DOHH2 (cell line): Measurements from ENCODE around the gene SCN8A.

Experiments
- H3F3A ChIP-seq: fragments of 200-600 bp; sonication (generic), shearing (Covaris generic); 2 replicates; pipeline ENCODE4 v1.6.0; 2016; ENCODE audit warnings: antibody characterized with exemption, mild to moderate bottlenecking; ENCODE audit not compliant: control insufficient read depth, insufficient read depth
- H3K27ac ChIP-seq: fragments of 200-600 bp; sonication (generic); 2 replicates; pipeline ENCODE4 v1.5.1; 2014; ENCODE audit warnings: low read depth, mild to moderate bottlenecking, low read length, moderate library complexity
- H3K27me3 ChIP-seq: fragments of 200-600 bp; sonication (generic); 2 replicates; pipeline ENCODE4 v1.6.1; 2014; ENCODE audit warnings: mild to moderate bottlenecking, low read length, mixed read lengths; ENCODE audit not compliant: control insufficient read depth
- H3K36me3 ChIP-seq: fragments of 200-600 bp; sonication (generic); 2 replicates; pipeline ENCODE4 v1.6.1; 2014; ENCODE audit warnings: mild to moderate bottlenecking, low read length, moderate library complexity, mixed read lengths; ENCODE audit not compliant: control insufficient read depth
- H3K4me1 ChIP-seq: fragments of 200-600 bp; sonication (generic); 2 replicates; pipeline ENCODE4 v1.6.1; 2014; ENCODE audit warnings: mild to moderate bottlenecking, low read length, mixed read lengths; ENCODE audit not compliant: control insufficient read depth
- H3K4me2 ChIP-seq: fragments of 200-600 bp; sonication (generic); 2 replicates; pipeline ENCODE4 v1.6.0; 2014; ENCODE audit warnings: mild to moderate bottlenecking, low read length, moderate library complexity
- H3K4me3 ChIP-seq: fragments of 200-600 bp; sonication (generic); 2 replicates; pipeline ENCODE4 v1.5.1; 2014; ENCODE audit warnings: mild to moderate bottlenecking, low read length, mixed read lengths
- H3K79me2 ChIP-seq: fragments of 200-600 bp; sonication (generic); 2 replicates; pipeline ENCODE4 v1.6.1; 2014; ENCODE audit warnings: mild to moderate bottlenecking, low read length, mixed read lengths; ENCODE audit not compliant: control insufficient read depth
- H3K9me2 ChIP-seq: fragments of 200-600 bp; sonication (generic); replicated peaks from 2 replicates; pipeline ENCODE4 v1.6.1; 2014; ENCODE audit warnings: mild to moderate bottlenecking, low read length, mixed read lengths; ENCODE audit not compliant: control insufficient read depth
- H3K9me3 ChIP-seq: fragments of 200-600 bp; sonication (generic); 2 replicates; pipeline ENCODE4 v1.6.1; 2014; ENCODE audit warnings: antibody characterized with exemption, low read length, mixed read lengths; ENCODE audit not compliant: control insufficient read depth, insufficient read depth
- H4K20me1 ChIP-seq: fragments of 200-600 bp; sonication (generic); 2 replicates; pipeline ENCODE4 v1.6.0; 2014; ENCODE audit warnings: low read depth, mild to moderate bottlenecking, antibody characterized with exemption, low read length, moderate library complexity; ENCODE audit not compliant: control insufficient read depth, insufficient read depth
- EZH2phosphoT487 ChIP-seq: fragments of 200-600 bp; sonication (generic); IDR thresholded peaks from 2 replicates; pipeline ENCODE4 v1.6.1; 2017; ENCODE audit warnings: borderline replicate concordance, mild to moderate bottlenecking, antibody characterized with exemption, low read length, moderate library complexity, mixed read lengths
- TF ChIP-seq, protein P1 (sequence below): fragments of 200-600 bp; sonication (generic); IDR thresholded peaks from one replicate; pipeline ENCODE4 v1.5.1; 2014; ENCODE audit warnings: antibody characterized with exemption, mild to moderate bottlenecking, low read depth, low read length; ENCODE audit not compliant: poor library complexity, severe bottlenecking

The SCN8A gene

DNA sequence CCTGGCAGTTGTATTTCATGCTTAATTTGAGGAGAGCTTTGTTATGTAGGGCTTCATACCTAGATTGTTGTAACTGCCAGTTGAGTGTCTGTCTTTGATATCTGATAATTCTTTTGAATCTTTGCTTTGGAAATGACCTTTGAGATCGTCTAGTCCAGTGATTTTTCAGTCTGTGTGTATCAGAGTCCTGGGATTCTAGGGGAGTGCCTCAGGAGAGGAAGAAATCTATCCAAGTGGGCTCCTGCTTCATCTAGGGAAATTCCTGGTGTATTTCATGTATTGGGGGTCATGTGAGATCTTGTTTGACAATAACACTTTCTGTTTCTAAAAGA lies 158.9 kb downstream of the SCN8A start:
- Histone ChIP-seq H3K4me2 (no peak overlapping the region), H3K79me2 (no peaks in the 10 kb centered on the region), H3K27ac (no peak overlapping the region), H3K36me3 (no peaks in the 10 kb centered on the region), H3K9me2 (no peaks in the 10 kb centered on the region), H3K4me1 (no peaks in the 10 kb centered on the region), H4K20me1 (no peaks in the 10 kb centered on the region), H3K9me3 (no peaks in the 10 kb centered on the region; the same call in 1 of the 2 replicates), H3K4me3 (no peak overlapping the region), H3F3A (no peaks in the 10 kb centered on the region), H3K27me3 (peaks cover 19% of the 10 kb centered on the region)
- TF ChIP-seq EZH2phosphoT487: no peak
- TF ChIP-seq, protein P1, sequence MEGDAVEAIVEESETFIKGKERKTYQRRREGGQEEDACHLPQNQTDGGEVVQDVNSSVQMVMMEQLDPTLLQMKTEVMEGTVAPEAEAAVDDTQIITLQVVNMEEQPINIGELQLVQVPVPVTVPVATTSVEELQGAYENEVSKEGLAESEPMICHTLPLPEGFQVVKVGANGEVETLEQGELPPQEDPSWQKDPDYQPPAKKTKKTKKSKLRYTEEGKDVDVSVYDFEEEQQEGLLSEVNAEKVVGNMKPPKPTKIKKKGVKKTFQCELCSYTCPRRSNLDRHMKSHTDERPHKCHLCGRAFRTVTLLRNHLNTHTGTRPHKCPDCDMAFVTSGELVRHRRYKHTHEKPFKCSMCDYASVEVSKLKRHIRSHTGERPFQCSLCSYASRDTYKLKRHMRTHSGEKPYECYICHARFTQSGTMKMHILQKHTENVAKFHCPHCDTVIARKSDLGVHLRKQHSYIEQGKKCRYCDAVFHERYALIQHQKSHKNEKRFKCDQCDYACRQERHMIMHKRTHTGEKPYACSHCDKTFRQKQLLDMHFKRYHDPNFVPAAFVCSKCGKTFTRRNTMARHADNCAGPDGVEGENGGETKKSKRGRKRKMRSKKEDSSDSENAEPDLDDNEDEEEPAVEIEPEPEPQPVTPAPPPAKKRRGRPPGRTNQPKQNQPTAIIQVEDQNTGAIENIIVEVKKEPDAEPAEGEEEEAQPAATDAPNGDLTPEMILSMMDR: no peak

DNA sequence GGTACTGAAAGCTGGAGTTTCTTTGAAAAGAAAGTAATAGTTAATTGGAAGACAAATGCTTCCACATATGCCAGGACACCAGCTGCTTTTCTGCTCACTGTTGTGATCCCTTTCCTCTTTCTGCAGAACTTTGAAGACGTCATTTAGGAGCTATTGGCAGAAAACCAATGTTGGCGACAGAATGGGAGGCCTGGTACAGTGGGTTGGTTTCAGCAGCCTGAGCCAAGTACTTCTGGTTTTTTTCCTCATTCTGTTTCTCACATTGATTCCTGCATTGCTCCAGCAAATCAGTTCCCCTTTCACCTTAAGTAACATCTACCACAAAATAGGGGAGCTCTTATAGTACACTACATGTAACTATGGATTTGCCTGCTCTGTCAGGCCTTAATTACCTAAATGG lies 160.6 kb downstream of the SCN8A start:
- Histone ChIP-seq H4K20me1 (no peaks in the 10 kb centered on the region), H3K9me3 (no peaks in the 10 kb centered on the region; the same call in 1 of the 2 replicates), H3K4me3 (no peak overlapping the region), H3K9me2 (no peaks in the 10 kb centered on the region), H3K27me3 (peaks cover 15% of the 10 kb centered on the region), H3K4me1 (no peaks in the 10 kb centered on the region), H3F3A (no peaks in the 10 kb centered on the region), H3K36me3 (no peaks in the 10 kb centered on the region), H3K79me2 (no peaks in the 10 kb centered on the region), H3K4me2 (no peak overlapping the region), H3K27ac (no peak overlapping the region)
- TF ChIP-seq, protein P1: no peak
- TF ChIP-seq EZH2phosphoT487: no peak

DNA sequence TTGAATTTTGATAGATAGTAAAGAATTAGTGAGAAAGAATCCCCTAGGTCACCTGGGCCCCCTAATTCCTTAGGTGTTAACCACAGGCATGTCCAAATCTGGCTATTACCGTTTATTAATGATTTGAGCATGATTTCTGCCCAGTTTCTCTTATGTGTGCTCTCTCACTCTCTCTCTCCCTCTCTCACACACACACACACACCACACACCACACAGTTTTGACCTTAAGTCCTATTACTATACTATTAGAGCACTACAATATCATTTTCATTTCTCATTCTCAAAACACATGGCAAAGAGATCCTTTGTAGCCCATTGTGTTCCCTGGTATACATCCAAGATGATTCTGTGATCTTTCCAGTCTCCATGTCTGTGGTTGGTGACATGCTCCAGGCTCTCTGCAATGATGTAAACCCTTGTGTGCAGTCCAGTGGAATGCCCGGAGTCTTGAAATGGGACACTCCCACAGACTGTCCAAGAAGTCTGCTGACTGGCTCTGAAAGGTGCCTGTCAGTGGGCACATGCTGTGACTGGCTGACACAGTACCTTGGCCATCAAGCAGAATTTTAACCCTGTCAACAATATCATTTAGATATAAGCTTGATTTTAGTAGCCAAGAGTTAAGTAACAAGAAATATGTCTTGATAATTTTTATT lies 161.3 kb downstream of the SCN8A start:
- H3K4me1 ChIP-seq: no peaks in the 10 kb centered on the region
- H3K9me2 ChIP-seq: no peaks in the 10 kb centered on the region
- H3K27ac ChIP-seq: no peak overlapping the region
- H3K27me3 ChIP-seq: peaks cover 14% of the 10 kb centered on the region; the same call in 1 of the 2 replicates
- H3F3A ChIP-seq: no peaks in the 10 kb centered on the region
- no peak overlapping the region for H3K4me3 ChIP-seq
- no peaks in the 10 kb centered on the region for H4K20me1 ChIP-seq
- TF ChIP-seq, protein P1: no peak
- H3K9me3 ChIP-seq: no peaks in the 10 kb centered on the region; the same call in 1 of the 2 replicates
- H3K79me2 ChIP-seq: no peaks in the 10 kb centered on the region
- H3K36me3 ChIP-seq: no peaks in the 10 kb centered on the region
- H3K4me2 ChIP-seq: no peak overlapping the region
